ENCODE results near the gene SEMA4D. TPM values are rescaled to one million over a fixed set of nuclear protein-coding genes. Genes with fewer than 3 reads are reported as not detected.

Gene SEMA4D
- total and polyA plus RNA-seq, 2 of the 13 experiments (the other 11 are each of a cell fraction or from before 2014, with no cell fraction given), result 0.13 to 0.16 TPM

DNA sequence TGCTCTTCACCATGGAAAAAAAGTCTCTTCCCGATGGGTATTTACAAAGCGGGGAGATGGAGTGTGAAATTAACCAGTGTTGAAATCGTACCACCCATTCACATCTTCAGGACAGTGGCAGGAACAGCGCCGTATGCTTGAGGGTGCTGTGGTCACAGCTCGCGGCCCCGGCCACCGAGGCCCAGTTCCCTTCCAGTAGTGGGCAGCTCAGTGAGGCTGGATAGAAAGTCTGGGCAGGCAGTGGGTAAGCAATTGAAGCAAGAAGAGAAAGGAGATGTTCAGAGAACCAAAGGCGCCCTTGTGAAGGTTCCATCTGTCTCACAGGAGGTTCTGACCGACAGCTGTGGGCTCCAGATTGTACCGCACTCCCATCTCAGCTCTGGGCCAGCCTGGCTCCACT is 120.5 kb downstream of the SEMA4D start (continued):
- no peak for TF ChIP-seq ADNP (CRISPR knock-in tag; IDR thresholded peaks at IDR 0.05)
- no peak for TF ChIP-seq ZNF124 (CRISPR knock-in tag; IDR thresholded peaks at IDR 0.05)
- TF ChIP-seq KLF16 (CRISPR knock-in tag; IDR thresholded peaks at IDR 0.05), result no peak

DNA sequence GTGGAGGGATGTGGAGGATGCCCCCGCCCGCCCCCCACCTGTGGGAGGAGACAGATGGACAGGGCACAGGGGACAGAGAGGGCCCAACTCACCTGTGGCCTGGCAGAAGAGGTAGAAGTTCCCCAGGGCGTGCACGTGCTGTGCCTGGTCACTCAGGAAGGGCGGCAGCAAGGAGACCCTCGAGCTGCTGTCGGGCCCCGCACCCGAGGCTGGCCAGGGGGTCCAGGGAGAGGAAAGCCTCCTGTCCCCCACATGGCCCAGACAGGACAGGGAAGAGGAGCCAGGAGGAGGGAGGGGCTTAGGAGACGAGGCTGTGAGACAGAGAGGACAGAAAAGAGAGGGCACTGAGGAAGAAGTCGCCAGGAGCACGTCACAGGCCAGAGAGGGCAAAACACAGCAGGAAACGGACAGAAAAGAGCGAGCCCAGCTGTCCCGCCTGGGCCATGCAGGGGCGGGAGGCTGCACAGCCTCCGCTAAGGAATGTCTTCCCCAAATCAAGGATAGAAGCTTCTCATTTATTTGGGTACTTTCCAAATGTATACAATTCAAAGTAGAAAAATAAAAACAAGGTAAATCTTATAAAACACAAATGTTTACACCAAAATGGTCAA is 121.1 kb downstream of the SEMA4D start:
- in situ Hi-C loops (cut with HindIII; ENCODE audit: extremely low pct_ligation_motif_present, low pct_unique_long_range_greater_than_20kb), result no loop called here
- H3K79me2 ChIP-seq (ENCODE audit: insufficient read depth, low read length), result no peaks in the 10 kb centered on the region
- no peak overlapping the region for H3K4me2 ChIP-seq (ENCODE audit: low read depth, low read length)
- WGBS (ENCODE audit: low lambda C conversion rate), result 41% methylated on average over 15 of the region's 17 CpGs
- H3K36me3 ChIP-seq (replicated peaks in 1 of 2; ENCODE audit: control insufficient read depth in 1 of 2, insufficient read depth in 2 of 2, low read length in 2 of 2), result no peaks in the 10 kb centered on the region
- POLR2A ChIA-PET, result no interaction called here
- no peaks in the 10 kb centered on the region for H3K9me3 ChIP-seq (ENCODE audit: low read length)
- peaks cover 19% of the 10 kb centered on the region; the same call in 1 of the 2 replicates for H3K4me1 ChIP-seq (ENCODE audit: insufficient read depth, low read length)
- no peak for DNase-seq (ENCODE audit: low spot score)
- H3K4me3 ChIP-seq (replicated peaks in 1 of 3; ENCODE audit: insufficient read depth in 1 of 3, low read depth in 2 of 3, low read length in 3 of 3), result no peak overlapping the region
- H3K27ac ChIP-seq (ENCODE audit: extremely low read length, insufficient read depth, low read length), result no peak overlapping the region
- ATAC-seq, result no peak
- H3K27me3 ChIP-seq (ENCODE audit: control insufficient read depth in 1 of 2, insufficient read depth in 2 of 2, low read length in 2 of 2), result peaks cover under 1 to 8% of the 10 kb centered on the region in 2 experiments; a peak in 2 of 5 replicates
- H2AFZ ChIP-seq (ENCODE audit: low read length), result no peak overlapping the region
- FAIRE-seq, result no peak
- intact Hi-C loops (cut with micrococcal nuclease; ENCODE audit: unreplicated experiment), result no loop called here
- H4K20me1 ChIP-seq (ENCODE audit: insufficient read depth, low read length), result no peaks in the 10 kb centered on the region
- TF ChIP-seq, protein P1, sequence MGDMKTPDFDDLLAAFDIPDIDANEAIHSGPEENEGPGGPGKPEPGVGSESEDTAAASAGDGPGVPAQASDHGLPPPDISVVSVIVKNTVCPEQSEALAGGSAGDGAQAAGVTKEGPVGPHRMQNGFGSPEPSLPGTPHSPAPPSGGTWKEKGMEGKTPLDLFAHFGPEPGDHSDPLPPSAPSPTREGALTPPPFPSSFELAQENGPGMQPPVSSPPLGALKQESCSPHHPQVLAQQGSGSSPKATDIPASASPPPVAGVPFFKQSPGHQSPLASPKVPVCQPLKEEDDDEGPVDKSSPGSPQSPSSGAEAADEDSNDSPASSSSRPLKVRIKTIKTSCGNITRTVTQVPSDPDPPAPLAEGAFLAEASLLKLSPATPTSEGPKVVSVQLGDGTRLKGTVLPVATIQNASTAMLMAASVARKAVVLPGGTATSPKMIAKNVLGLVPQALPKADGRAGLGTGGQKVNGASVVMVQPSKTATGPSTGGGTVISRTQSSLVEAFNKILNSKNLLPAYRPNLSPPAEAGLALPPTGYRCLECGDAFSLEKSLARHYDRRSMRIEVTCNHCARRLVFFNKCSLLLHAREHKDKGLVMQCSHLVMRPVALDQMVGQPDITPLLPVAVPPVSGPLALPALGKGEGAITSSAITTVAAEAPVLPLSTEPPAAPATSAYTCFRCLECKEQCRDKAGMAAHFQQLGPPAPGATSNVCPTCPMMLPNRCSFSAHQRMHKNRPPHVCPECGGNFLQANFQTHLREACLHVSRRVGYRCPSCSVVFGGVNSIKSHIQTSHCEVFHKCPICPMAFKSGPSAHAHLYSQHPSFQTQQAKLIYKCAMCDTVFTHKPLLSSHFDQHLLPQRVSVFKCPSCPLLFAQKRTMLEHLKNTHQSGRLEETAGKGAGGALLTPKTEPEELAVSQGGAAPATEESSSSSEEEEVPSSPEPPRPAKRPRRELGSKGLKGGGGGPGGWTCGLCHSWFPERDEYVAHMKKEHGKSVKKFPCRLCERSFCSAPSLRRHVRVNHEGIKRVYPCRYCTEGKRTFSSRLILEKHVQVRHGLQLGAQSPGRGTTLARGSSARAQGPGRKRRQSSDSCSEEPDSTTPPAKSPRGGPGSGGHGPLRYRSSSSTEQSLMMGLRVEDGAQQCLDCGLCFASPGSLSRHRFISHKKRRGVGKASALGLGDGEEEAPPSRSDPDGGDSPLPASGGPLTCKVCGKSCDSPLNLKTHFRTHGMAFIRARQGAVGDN (CRISPR knock-in tag; IDR thresholded peaks at IDR 0.05), result peak; percentile 15; the same call in 1 of the 2 replicates
- TF ChIP-seq ZNF441 (CRISPR knock-in tag; IDR thresholded peaks at IDR 0.05; ENCODE audit: borderline replicate concordance) (no peak), ZNF746 (CRISPR knock-in tag; IDR thresholded peaks at IDR 0.05) (no peak), FOXO1 (CRISPR knock-in tag; IDR thresholded peaks at IDR 0.05) (no peak)
- CTCF ChIA-PET (ENCODE audit: low intra/inter-chr PET ratio, low total read pairs), result no interaction called here
- no TSS peak for BruUV-seq (replicated peaks)
- no peak overlapping the region for H3K9ac ChIP-seq (ENCODE audit: insufficient read depth, low read depth, low read length)
